GM23338 (cell line): Measurements from ENCODE around the gene MAP2K7. TPM values are rescaled to one million over a fixed set of nuclear protein-coding genes. Genes with fewer than 3 reads are reported as not detected.

Experiments
- ATAC-seq: fragments of 200-7000 bp; cut with Tn5 transposase; 3 replicates; pipeline ENCODE4 v1.9.1; 2020
- DNase-seq: peaks from one replicate; pipeline ENCODE4 v3.0.0-alpha.2; 2015; ENCODE audit warnings: low spot score
- H2AFZ ChIP-seq: fragments of 200-600 bp; sonication (generic); 2 replicates; pipeline ENCODE4 v1.8.0; 2016; ENCODE audit warnings: antibody characterized with exemption, mild to moderate bottlenecking, moderate library complexity
- H3F3A ChIP-seq: fragments of 200-600 bp; sonication (generic); replicated peaks from 2 replicates; pipeline ENCODE4 v1.8.0; 2017; ENCODE audit warnings: antibody characterized with exemption, mixed run types, low read depth
- H3K27ac ChIP-seq: fragments of 200-600 bp; sonication (generic); 2 replicates; pipeline ENCODE4 v1.6.1; 2016; ENCODE audit warnings: low read depth
- H3K27me3 ChIP-seq: fragments of 200-600 bp; sonication (generic); 2 replicates; pipeline ENCODE4 v1.8.0; 2016; ENCODE audit warnings: mild to moderate bottlenecking, mixed run types, moderate library complexity; ENCODE audit not compliant: insufficient read depth
- H3K36me3 ChIP-seq: fragments of 200-600 bp; sonication (generic); 2 replicates; pipeline ENCODE4 v1.8.0; 2016; ENCODE audit warnings: mild to moderate bottlenecking; ENCODE audit not compliant: insufficient read depth
- H3K4me1 ChIP-seq: fragments of 200-600 bp; sonication (generic); 2 replicates; pipeline ENCODE4 v1.8.0; 2016; ENCODE audit warnings: mild to moderate bottlenecking, moderate library complexity; ENCODE audit not compliant: insufficient read depth
- H3K4me2 ChIP-seq: fragments of 200-600 bp; sonication (generic); 2 replicates; pipeline ENCODE4 v1.7.1; 2017; ENCODE audit warnings: mixed run types
- H3K4me3 ChIP-seq: fragments of 200-600 bp; sonication (generic); 2 replicates; pipeline ENCODE4 v1.6.1; 2016; ENCODE audit warnings: mixed run types
- H3K79me2 ChIP-seq: fragments of 200-600 bp; sonication (generic); replicated peaks from 2 replicates; pipeline ENCODE4 v1.8.0; 2017; ENCODE audit warnings: mild to moderate bottlenecking; ENCODE audit not compliant: insufficient read depth
- H3K9me2 ChIP-seq: fragments of 200-600 bp; sonication (generic); 2 replicates; pipeline ENCODE4 v1.8.0; 2017; ENCODE audit not compliant: insufficient read depth
- H4K20me1 ChIP-seq: fragments of 200-600 bp; sonication (generic); replicated peaks from 2 replicates; pipeline ENCODE4 v1.8.0; 2017; ENCODE audit warnings: mild to moderate bottlenecking; ENCODE audit not compliant: insufficient read depth
- H3K27ac Mint-ChIP-seq: 2 replicates; pipeline ENCODE4 v1.8.0; 2020; ENCODE audit warnings: inconsistent platforms, mild to moderate bottlenecking, moderate library complexity, mixed read lengths
- H3K27me3 Mint-ChIP-seq: 3 replicates; pipeline ENCODE4 v1.8.0; 2022; ENCODE audit warnings: low read depth, mild to moderate bottlenecking, moderate library complexity, mixed read lengths, inconsistent platforms; ENCODE audit not compliant: insufficient read depth, poor library complexity
- H3K36me3 Mint-ChIP-seq: 3 replicates; pipeline ENCODE4 v1.8.0; 2021; ENCODE audit warnings: low read depth, mild to moderate bottlenecking, inconsistent platforms, moderate library complexity, mixed read lengths
- H3K4me1 Mint-ChIP-seq: 3 replicates; pipeline ENCODE4 v1.8.0; 2020; ENCODE audit warnings: mild to moderate bottlenecking, inconsistent platforms, mixed read lengths
- H3K4me3 Mint-ChIP-seq: 3 replicates; pipeline ENCODE4 v1.8.0; 2021; ENCODE audit warnings: moderate library complexity, mild to moderate bottlenecking, inconsistent platforms, mixed read lengths
- H3K9me3 Mint-ChIP-seq: 3 replicates; pipeline ENCODE4 v1.8.0; 2020; ENCODE audit warnings: moderate library complexity, mild to moderate bottlenecking, inconsistent platforms, mixed read lengths
- CREB1 ChIP-seq: fragments of 250-450 bp; sonication (Bioruptor Pico); IDR thresholded peaks from 2 replicates; pipeline ENCODE4 v1.5.0; 2020; ENCODE audit warnings: low read depth, mild to moderate bottlenecking, moderate library complexity
- CTCF ChIP-seq, 2 experiments: fragments of 200-600 bp in 1 of 2; sonication (generic) in 1 of 2; conservative IDR thresholded peaks; 2 replicates each; pipeline versions ENCODE4 v1.5.1 to v1.6.1; 2016 to 2017; ENCODE audit warnings: antibody characterized with exemption in 2 of 2, low read depth in 2 of 2, mild to moderate bottlenecking in 2 of 2, moderate library complexity in 1 of 2
- ETS1 ChIP-seq: IDR thresholded peaks from 2 replicates; pipeline ENCODE4 v1.6.1; 2016; ENCODE audit warnings: antibody characterized with exemption
- EZH2 ChIP-seq: fragments of 200-600 bp; sonication (generic); IDR thresholded peaks from one replicate; pipeline ENCODE4 v1.8.0; 2017; ENCODE audit warnings: antibody characterized with exemption, mild to moderate bottlenecking, low read depth; ENCODE audit not compliant: unreplicated experiment
- EZH2phosphoT487 ChIP-seq: fragments of 200-600 bp; sonication (generic); IDR thresholded peaks from one replicate; pipeline ENCODE4 v1.8.1; 2018; ENCODE audit warnings: antibody characterized with exemption; ENCODE audit not compliant: unreplicated experiment
- JUNB ChIP-seq: IDR thresholded peaks from one replicate; pipeline ENCODE4 v1.6.1; 2016; ENCODE audit warnings: antibody characterized with exemption; ENCODE audit not compliant: unreplicated experiment
- NANOG ChIP-seq: IDR thresholded peaks from 2 replicates; pipeline ENCODE4 v1.6.1; 2016; ENCODE audit warnings: antibody characterized with exemption, borderline replicate concordance
- POLR2AphosphoS5 ChIP-seq: IDR thresholded peaks from 2 replicates; pipeline ENCODE4 v1.6.1; 2016; ENCODE audit warnings: antibody characterized with exemption, low read depth
- REST ChIP-seq: IDR thresholded peaks from one replicate; pipeline ENCODE4 v1.6.1; 2018; ENCODE audit warnings: antibody characterized with exemption; ENCODE audit not compliant: unreplicated experiment
- STAT1 ChIP-seq: IDR thresholded peaks from one replicate; pipeline ENCODE4 v1.6.1; 2016; ENCODE audit warnings: antibody characterized with exemption; ENCODE audit not compliant: unreplicated experiment
- ZNF114 ChIP-seq: fragments of 250-450 bp; sonication (Bioruptor Pico); IDR thresholded peaks from 2 replicates; pipeline ENCODE4 v1.5.0; 2020; ENCODE audit warnings: mild to moderate bottlenecking, moderate library complexity
- ZNF331 ChIP-seq: fragments of 250-450 bp; sonication (Bioruptor Pico); IDR thresholded peaks from 2 replicates; pipeline ENCODE4 v1.5.0; 2020; ENCODE audit warnings: low read depth, mild to moderate bottlenecking, moderate library complexity
- polyA plus RNA-seq: library from polyadenylated mRNA; unstranded; fragments of >200 nt; fragmentation: Nextera tagmentation; extraction: Ambion mirVana; gene quantifications from 2 replicates; pipeline ENCODE4 v1.2.1, GENCODE V29; 2016
- total RNA-seq: library from RNA; depleted of rRNA; stranded (reverse); fragments of >200 nt; shearing (Covaris generic); gene quantifications from 2 replicates; pipeline ENCODE4 v1.2.3, GENCODE V29; 2014

The MAP2K7 gene
- total and polyA plus RNA-seq, 2 experiments from 2014 or later = 11.3 to 22.6 TPM

GRCh38 chr19:7941895-7942596 lies 38.4 kb downstream of the MAP2K7 start (continued):
- no peak for TF ChIP-seq ETS1
- no peak for TF ChIP-seq CREB1 (CRISPR knock-in tag)
- TF ChIP-seq ZNF114 = no peak
- no peak for TF ChIP-seq POLR2AphosphoS5
- TF ChIP-seq CTCF (conservative IDR thresholded peaks at IDR 0.05; ENCODE audit: low read depth in 2 of 2) = no peak
- TF ChIP-seq EZH2 = no peak
- no peak for TF ChIP-seq STAT1
- no peak for TF ChIP-seq REST
- TF ChIP-seq JUNB = no peak
- TF ChIP-seq EZH2phosphoT487 = no peak
- no peak for TF ChIP-seq NANOG
- TF ChIP-seq ZNF331 (CRISPR knock-in tag) = no peak

GRCh38 chr19:7942981-7943443 lies 39.3 kb downstream of the MAP2K7 start:
- Histone ChIP-seq H3K4me3 (peak overlapping the region; percentile 99), H3K9me2 (no peaks in the 10 kb centered on the region), H3K36me3 (peaks cover 11% of the 10 kb centered on the region), H4K20me1 (peaks cover 23% of the 10 kb centered on the region), H3K27me3 (no peaks in the 10 kb centered on the region), H3K79me2 (peaks cover 59% of the 10 kb centered on the region), H3F3A (peaks cover 8% of the 10 kb centered on the region; the same call in 1 of the 2 replicates), H3K27ac (peak overlapping the region; percentile 97), H2AFZ (peak overlapping the region; percentile 68; the same call in 1 of the 2 replicates), H3K4me1 (no peaks in the 10 kb centered on the region; the same call in 1 of the 2 replicates), H3K4me2 (peak overlapping the region; percentile 94)
- Mint-ChIP-seq H3K36me3 (peaks cover 49% of the 10 kb centered on the region), H3K4me3 (peak overlapping the region; percentile 94), H3K9me3 (peaks cover 14% of the 10 kb centered on the region), H3K4me1 (peaks cover 13% of the 10 kb centered on the region; the same call in 2 of the 3 replicates), H3K27ac (peak overlapping the region; percentile 100), H3K27me3 (peaks cover 18% of the 10 kb centered on the region)
- peak; percentile 46 for ATAC-seq
- no peak for DNase-seq
- no peak for TF ChIP-seq REST
- no peak for TF ChIP-seq EZH2phosphoT487
- TF ChIP-seq STAT1 = no peak
- TF ChIP-seq ZNF114 = no peak
- no peak for TF ChIP-seq NANOG
- no peak for TF ChIP-seq JUNB
- TF ChIP-seq ZNF331 (CRISPR knock-in tag) = no peak
- TF ChIP-seq POLR2AphosphoS5 = no peak
